SK-N-MC (cell line): ENCODE measurements around the gene PHACTR3.

Source experiments
- DNase-seq: peaks from one replicate; pipeline ENCODE4 v3.0.0-alpha.2; 2011; ENCODE audit warnings: low read depth, low spot score
- H3K27ac ChIP-seq: fragments of 200-600 bp; sonication (generic); 2 replicates; pipeline ENCODE4 v1.5.1; 2016; ENCODE audit warnings: mixed run types
- H3K36me3 ChIP-seq: fragments of 200-600 bp; sonication (generic); 2 replicates; pipeline ENCODE4 v1.6.1; 2017; ENCODE audit warnings: antibody characterized with exemption, low read length, mixed read lengths; ENCODE audit not compliant: insufficient read depth
- H3K4me3 ChIP-seq: fragments of 200-600 bp; sonication (generic); 2 replicates; pipeline ENCODE4 v1.5.1; 2016
- H3K9ac ChIP-seq: fragments of 200-600 bp; sonication (generic); 2 replicates; pipeline ENCODE4 v1.8.0; 2017; ENCODE audit warnings: mixed run types, mixed read lengths; ENCODE audit not compliant: insufficient read length
- H3K9me3 ChIP-seq: fragments of 200-600 bp; sonication (generic); 2 replicates; pipeline ENCODE4 v1.6.1; 2017; ENCODE audit warnings: low read depth, mild to moderate bottlenecking, antibody characterized with exemption, low read length, moderate library complexity, mixed read lengths
- EZH2 ChIP-seq: fragments of 200-600 bp; sonication (generic); IDR thresholded peaks from one replicate; pipeline ENCODE4 v1.6.1; 2017; ENCODE audit warnings: antibody characterized with exemption
- FOXP2 ChIP-seq: optimal IDR thresholded peaks from 2 replicates; pipeline ENCODE3; 2011; ENCODE audit warnings: mild to moderate bottlenecking, moderate library complexity; ENCODE audit not compliant: insufficient read depth; ENCODE audit errors: extremely low read length, control extremely low read depth
- POLR2AphosphoS5 ChIP-seq: IDR thresholded peaks from 2 replicates; pipeline ENCODE4 v1.6.1; 2012; ENCODE audit warnings: mild to moderate bottlenecking, low read depth, low read length, borderline replicate concordance

The PHACTR3 gene

DNA sequence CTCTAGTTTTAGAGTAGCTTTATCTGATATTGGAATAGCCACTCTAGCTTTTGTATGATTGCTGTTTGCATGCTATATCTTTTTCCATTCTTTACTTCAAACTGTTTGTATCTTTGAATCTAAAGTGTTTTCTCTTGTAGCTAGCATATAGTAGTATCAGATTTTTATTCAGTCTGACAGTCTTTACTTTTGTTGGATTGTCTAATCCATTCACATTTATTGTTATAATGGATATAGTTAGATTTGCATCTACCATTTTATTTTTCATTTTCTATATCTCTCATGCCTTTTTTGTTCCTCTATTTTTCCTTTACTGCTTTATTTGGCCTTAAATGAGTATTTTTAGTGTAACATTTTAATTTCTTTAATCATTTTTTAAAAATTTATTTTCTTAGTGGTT is 52.1 kb downstream of the PHACTR3 start:
- Histone ChIP-seq H3K9me3 (no peaks in the 10 kb centered on the region; the same call in 1 of the 2 replicates), H3K4me3 (no peak overlapping the region), H3K9ac (no peak overlapping the region), H3K36me3 (no peaks in the 10 kb centered on the region), H3K27ac (no peak overlapping the region)
- TF ChIP-seq POLR2AphosphoS5 (no peak), EZH2 (no peak), FOXP2 (no peak)
- DNase-seq = no peak

DNA sequence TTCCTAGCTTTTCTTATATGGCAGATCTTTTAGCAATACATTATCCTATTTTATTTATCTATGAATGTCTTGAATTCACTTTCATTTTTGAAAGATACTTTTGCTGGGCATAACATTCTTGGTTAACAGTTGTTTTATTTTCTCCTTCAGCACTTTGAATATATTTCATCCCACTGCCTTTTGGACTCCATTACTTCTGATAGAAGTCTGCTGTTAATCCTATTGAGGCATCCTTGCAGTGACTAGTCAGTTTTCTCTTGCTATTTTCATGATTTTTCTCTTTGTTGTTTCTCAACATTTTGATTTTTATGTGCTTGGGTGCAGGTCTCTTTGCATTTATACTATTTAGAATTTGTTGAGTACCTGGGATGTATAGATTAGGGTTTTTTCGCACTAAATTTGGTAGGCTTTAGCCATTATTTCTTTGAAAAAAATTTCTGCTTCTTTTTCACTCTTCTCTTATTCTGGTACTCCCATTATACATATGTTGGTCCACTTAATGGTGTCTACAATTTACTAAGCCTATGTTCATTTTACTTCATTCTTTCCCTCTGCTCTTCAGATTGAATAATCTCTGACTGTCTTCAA is 53.2 kb downstream of the PHACTR3 start:
- no peak for TF ChIP-seq EZH2
- no peak for TF ChIP-seq FOXP2
- no peak for TF ChIP-seq POLR2AphosphoS5
- Histone ChIP-seq H3K9ac (no peak overlapping the region), H3K9me3 (no peaks in the 10 kb centered on the region; the same call in 1 of the 2 replicates), H3K4me3 (no peak overlapping the region), H3K36me3 (no peaks in the 10 kb centered on the region), H3K27ac (no peak overlapping the region)
- DNase-seq = no peak

DNA sequence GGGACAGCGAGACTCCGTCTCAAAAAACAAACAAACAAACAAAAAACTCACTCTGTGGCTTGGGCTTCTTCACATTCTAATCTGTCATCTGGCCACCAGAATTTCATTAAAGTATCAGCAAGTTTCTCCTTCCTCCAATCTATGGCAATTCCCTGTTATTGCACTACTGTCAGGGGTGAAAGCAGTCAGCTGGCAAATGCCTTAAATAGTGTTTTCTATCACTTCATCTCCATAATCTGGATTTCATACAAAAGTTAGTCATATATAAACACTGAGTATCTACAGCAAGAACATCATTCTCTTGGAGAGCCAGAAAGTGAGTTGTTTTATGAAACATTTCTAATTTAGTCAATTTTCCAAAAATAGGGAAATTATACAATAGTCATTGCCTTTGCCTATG is 56.1 kb downstream of the PHACTR3 start:
- no peak for TF ChIP-seq FOXP2
- H3K9ac ChIP-seq = no peak overlapping the region
- no peaks in the 10 kb centered on the region for H3K36me3 ChIP-seq
- no peak for DNase-seq
- H3K9me3 ChIP-seq = no peaks in the 10 kb centered on the region; the same call in 1 of the 2 replicates
- H3K27ac ChIP-seq = no peak overlapping the region
- no peak overlapping the region for H3K4me3 ChIP-seq

DNA sequence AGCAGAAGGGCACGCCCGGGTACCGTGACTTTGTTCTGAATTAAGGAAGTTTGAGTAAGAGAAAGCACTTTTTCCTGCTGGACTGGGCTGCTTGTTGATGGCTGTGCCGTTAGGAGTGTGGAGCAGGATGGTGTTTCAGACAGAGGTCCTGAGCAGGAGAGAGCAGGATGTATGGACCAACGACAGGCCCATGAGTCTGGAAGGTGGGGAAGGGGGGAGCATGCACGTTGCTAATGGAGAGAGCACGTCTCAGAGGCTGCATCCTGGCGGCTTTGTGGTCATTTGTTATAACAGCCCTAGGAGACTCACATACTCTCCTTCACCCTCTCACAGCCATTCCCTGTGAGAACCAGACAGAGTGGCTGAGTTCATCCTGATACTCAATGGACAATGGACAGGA is 56.8 kb downstream of the PHACTR3 start:
- TF ChIP-seq FOXP2 (no peak), EZH2 (no peak), POLR2AphosphoS5 (no peak)
- Histone ChIP-seq H3K4me3 (no peak overlapping the region), H3K36me3 (no peaks in the 10 kb centered on the region), H3K27ac (no peak overlapping the region), H3K9me3 (no peaks in the 10 kb centered on the region; the same call in 1 of the 2 replicates), H3K9ac (no peak overlapping the region)
- no peak for DNase-seq

DNA sequence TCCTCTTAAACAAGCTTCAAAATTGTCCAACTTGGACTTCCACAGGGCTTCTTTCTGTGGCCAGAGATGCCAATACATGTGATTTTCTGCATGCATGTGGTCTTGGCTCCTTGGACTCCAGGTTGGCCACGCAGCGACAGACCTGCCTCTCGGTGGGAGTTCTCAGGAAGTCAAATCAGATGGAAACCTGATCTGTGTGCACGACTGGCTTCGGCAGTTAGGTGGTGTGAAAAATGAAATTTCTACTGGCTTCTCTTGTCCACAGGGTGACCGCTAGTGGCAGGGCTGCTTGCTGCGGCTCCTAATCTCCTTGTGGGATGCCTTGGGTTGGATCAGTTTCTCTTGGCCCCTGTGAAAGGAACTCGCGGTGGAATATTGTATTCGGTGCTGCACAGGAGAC is 57.3 kb downstream of the PHACTR3 start:
- Histone ChIP-seq H3K27ac (no peak overlapping the region), H3K9me3 (no peaks in the 10 kb centered on the region; the same call in 1 of the 2 replicates), H3K4me3 (no peak overlapping the region), H3K36me3 (no peaks in the 10 kb centered on the region), H3K9ac (no peak overlapping the region)
- TF ChIP-seq FOXP2 (no peak), POLR2AphosphoS5 (no peak), EZH2 (no peak)
- DNase-seq = no peak

DNA sequence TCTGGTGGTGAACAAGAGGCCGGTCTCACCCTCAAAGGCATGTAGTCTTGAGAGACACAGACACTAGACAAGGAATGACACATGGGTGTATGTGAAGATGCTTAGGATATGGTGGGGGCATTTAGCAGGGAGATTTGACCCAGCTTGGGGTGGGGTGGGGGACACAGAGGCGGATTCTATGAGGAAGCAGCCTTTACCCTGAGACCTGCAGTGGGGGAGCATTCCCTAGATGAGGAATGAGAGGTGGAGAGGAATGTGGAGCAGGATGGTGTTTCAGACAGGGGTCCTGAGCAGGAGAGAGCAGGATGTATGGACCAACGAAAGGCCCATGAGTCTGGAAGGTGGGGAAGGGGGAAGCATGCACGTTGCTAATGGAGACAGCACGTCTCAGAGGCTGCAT is 57.8 kb downstream of the PHACTR3 start:
- no peak overlapping the region for H3K27ac ChIP-seq
- DNase-seq = no peak

DNA sequence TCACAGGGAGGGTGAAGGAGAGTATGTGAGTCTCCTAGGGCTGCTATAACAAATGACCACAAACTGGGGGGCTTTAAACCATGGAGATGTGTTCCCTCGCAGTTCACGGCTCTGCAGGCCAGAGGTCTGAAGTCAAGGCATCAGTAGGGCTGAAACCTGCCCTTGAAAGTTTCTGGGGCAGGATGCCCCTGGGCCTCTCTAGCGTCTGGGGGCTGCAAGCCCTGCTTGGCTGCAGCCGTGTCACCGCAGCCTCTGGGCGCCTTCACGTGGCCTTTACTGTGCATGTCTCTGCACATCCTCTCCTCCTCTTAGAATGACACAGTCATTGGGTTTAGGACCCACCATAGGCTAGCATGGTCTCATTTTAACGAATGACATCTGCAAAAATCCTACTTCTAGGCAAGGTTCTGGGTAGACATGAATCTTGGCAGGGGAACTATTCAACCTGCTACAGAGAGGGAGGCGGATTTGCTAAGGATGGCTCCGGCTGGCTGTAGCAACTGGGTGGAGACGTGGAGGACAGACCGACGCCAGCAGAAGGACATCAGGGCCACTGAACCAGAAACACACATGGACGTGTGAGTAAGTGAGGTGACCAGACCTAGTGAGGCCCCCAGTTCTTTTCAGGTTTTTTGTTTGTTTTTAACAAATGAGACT is 58.6 kb downstream of the PHACTR3 start:
- no peak for TF ChIP-seq FOXP2
- no peak for TF ChIP-seq POLR2AphosphoS5
- TF ChIP-seq EZH2 = no peak
- no peak for DNase-seq
- no peak overlapping the region for H3K27ac ChIP-seq
- no peak overlapping the region for H3K9ac ChIP-seq
- no peak overlapping the region for H3K4me3 ChIP-seq
- H3K9me3 ChIP-seq = no peaks in the 10 kb centered on the region
- no peaks in the 10 kb centered on the region for H3K36me3 ChIP-seq

More for the DNA sequence above, 57.8 kb downstream of the PHACTR3 start:
- Histone ChIP-seq H3K4me3 (no peak overlapping the region), H3K36me3 (no peaks in the 10 kb centered on the region), H3K9ac (no peak overlapping the region), H3K9me3 (no peaks in the 10 kb centered on the region; the same call in 1 of the 2 replicates)
- TF ChIP-seq EZH2 = no peak
- TF ChIP-seq FOXP2 = no peak
- TF ChIP-seq POLR2AphosphoS5 = no peak

DNA sequence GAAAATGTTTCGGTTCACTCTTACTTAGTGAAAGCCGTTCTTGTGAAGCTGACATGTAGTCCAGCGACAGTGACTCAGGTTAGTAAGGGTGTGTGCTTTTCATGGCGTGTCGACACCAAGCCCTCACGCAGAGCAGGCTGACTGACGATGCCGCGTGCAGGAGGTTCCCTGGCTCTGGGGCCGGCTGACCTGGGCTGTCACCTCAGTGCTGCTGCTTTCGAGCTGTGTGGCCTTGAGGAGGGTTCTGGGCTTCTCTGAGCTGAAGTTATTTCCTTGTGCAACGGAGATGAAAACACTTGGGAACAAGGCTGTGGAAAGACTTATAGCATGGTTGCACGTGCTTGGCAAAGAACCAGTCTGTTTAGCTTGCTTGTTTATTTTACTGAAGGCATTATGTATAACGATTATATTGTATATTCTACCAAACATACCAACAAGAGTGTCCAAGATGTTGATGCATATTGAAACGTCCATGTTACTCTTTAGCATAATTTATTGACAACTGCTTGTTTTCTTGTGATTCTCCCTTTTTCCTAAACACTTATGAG is 59.2 kb downstream of the PHACTR3 start:
- Histone ChIP-seq H3K9me3 (no peaks in the 10 kb centered on the region), H3K36me3 (no peaks in the 10 kb centered on the region), H3K4me3 (no peak overlapping the region), H3K27ac (no peak overlapping the region), H3K9ac (no peak overlapping the region)
- no peak for DNase-seq
- no peak for TF ChIP-seq FOXP2
- no peak for TF ChIP-seq POLR2AphosphoS5
- no peak for TF ChIP-seq EZH2

DNA sequence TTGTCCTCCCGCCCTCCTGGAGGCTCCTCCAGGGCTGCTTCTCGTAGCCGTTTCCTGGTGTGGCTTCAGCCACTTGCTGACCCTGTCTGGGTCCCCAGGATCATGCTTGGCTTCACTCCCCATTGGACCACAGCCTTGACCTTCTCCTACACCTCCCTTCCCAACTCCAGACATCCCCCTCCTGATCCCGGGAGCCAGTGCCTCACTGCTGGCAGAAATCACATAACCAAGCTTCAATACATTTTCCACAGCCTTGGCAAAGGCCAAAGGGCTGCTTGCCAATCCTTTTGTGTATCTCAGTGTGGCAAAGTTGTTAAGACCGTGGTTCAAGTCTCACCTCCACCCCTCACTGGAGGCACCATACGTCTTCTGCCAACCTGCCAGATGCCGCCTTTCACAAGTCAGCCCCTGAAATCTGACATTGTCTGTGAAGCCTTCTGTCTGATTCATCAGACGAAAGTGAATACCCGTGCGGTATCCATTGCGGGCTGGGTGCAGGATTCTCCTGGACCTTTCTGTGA is 60.1 kb downstream of the PHACTR3 start:
- no peak for TF ChIP-seq FOXP2
- TF ChIP-seq POLR2AphosphoS5 = no peak
- no peak for TF ChIP-seq EZH2
- no peak overlapping the region for H3K9ac ChIP-seq
- no peaks in the 10 kb centered on the region for H3K9me3 ChIP-seq
- H3K4me3 ChIP-seq = no peak overlapping the region
- no peak overlapping the region for H3K27ac ChIP-seq
- H3K36me3 ChIP-seq = no peaks in the 10 kb centered on the region
- no peak for DNase-seq
